Activated CD8-positive, alpha-beta T cell treated with anti-CD3 and anti-CD28 coated beads for 36 hours (primary cell): Measurements from ENCODE around the gene CEBPB. TPM values are rescaled to one million over a fixed set of nuclear protein-coding genes. Genes with fewer than 3 reads are reported as not detected.

ENCODE experiments used
- ATAC-seq: fragments of 200-7000 bp; cut with Tn5 transposase; one replicate; pipeline ENCODE4 v1.10.0; 2021; ENCODE audit warnings: mild to moderate bottlenecking, moderate library complexity
- CTCF ChIA-PET: fragments of 350-600 bp; sonication (Branson Sonifier 250); formaldehyde crosslinking; loops from one replicate; lab custom pipeline; 2021; ENCODE audit warnings: antibody characterized with exemption; lab: Charles Lee
- POLR2A ChIA-PET: fragments of 350-600 bp; sonication (Branson Sonifier 250); formaldehyde crosslinking; loops from one replicate; lab custom pipeline; 2021; ENCODE audit warnings: antibody characterized with exemption; lab: Charles Lee
- DNase-seq: peaks from one replicate; pipeline ENCODE4 v3.0.0-alpha.2; 2020
- H3K27ac Mint-ChIP-seq: one replicate; pipeline ENCODE4 v1.8.0; 2021; ENCODE audit warnings: mild to moderate bottlenecking, mixed read lengths
- H3K27me3 Mint-ChIP-seq: one replicate; pipeline ENCODE4 v1.8.0; 2021; ENCODE audit warnings: mixed read lengths
- H3K36me3 Mint-ChIP-seq: one replicate; pipeline ENCODE4 v1.8.0; 2021; ENCODE audit warnings: low read depth, mixed read lengths
- H3K4me1 Mint-ChIP-seq: one replicate; pipeline ENCODE4 v1.8.0; 2021; ENCODE audit warnings: low read depth, mixed read lengths
- H3K4me3 Mint-ChIP-seq: one replicate; pipeline ENCODE4 v1.8.0; 2021; ENCODE audit warnings: mild to moderate bottlenecking, moderate library complexity, mixed read lengths
- H3K9me3 Mint-ChIP-seq: one replicate; pipeline ENCODE4 v1.8.0; 2021; ENCODE audit warnings: mixed read lengths
- intact Hi-C: fragments of 100-400 bp; cut with micrococcal nuclease; formaldehyde crosslinking; loops from one replicate; pipeline ENCODE4 v1.10.0; 2022
- total RNA-seq, 2 experiments: library from RNA; stranded (reverse); gene quantifications; one replicate each; pipeline ENCODE4 v1.2.3, GENCODE V29; 2021
- TF ChIP-seq, protein P1 (sequence below): fragments of 200-600 bp; IDR thresholded peaks from one replicate; pipeline ENCODE4 v1.8.0; 2022; ENCODE audit warnings: antibody characterized with exemption, mild to moderate bottlenecking

Gene CEBPB
- total RNA-seq, 2 experiments from 2014 or later, result 27.2 to 28.4 TPM

DNA sequence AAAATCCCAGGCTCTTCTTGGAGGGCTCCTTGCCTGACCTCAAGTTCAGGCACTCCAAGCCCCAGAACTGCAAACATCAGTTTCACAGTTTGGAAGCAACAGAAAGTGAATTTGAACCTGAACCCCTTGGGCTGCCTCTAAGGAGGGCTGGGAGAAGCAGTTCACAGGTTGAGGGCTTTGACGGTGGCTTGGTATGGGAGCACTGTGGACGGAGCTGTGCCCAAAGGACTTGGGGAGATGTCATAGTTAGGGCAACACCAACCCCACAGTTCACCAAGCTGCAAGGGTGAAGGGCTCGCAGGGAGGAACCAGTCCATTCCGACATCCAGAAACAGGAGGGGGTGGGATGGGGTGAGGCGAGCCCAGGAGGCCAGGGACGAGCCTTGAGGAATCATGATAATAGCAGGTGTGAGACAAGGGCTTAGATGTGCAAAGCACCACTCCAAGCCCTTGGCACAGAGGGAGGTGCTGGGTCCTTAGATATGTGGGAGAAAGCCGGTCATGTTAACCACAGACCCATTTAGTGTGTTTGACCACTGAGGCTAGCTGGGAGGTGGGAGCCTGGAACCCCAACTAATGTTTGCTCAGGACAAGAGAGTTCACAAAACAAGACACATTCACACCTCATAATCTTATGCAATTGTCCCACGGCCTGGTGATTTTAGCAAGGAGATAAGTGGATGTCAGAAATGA lies 4.3 kb downstream of the CEBPB start:
- no peak for ATAC-seq
- Mint-ChIP-seq H3K27ac (peak overlapping the region; percentile 21), H3K9me3 (no peaks in the 10 kb centered on the region), H3K36me3 (peaks cover 26% of the 10 kb centered on the region), H3K4me3 (no peak overlapping the region), H3K4me1 (peaks cover 17% of the 10 kb centered on the region), H3K27me3 (no peaks in the 10 kb centered on the region)
- POLR2A ChIA-PET, result interaction anchor here (1.5 kb wide), 1 partner anchor 13 kb away, joined by 3 read pairs; no protein-coding TSS in a partner anchor
- TF ChIP-seq, protein P1, sequence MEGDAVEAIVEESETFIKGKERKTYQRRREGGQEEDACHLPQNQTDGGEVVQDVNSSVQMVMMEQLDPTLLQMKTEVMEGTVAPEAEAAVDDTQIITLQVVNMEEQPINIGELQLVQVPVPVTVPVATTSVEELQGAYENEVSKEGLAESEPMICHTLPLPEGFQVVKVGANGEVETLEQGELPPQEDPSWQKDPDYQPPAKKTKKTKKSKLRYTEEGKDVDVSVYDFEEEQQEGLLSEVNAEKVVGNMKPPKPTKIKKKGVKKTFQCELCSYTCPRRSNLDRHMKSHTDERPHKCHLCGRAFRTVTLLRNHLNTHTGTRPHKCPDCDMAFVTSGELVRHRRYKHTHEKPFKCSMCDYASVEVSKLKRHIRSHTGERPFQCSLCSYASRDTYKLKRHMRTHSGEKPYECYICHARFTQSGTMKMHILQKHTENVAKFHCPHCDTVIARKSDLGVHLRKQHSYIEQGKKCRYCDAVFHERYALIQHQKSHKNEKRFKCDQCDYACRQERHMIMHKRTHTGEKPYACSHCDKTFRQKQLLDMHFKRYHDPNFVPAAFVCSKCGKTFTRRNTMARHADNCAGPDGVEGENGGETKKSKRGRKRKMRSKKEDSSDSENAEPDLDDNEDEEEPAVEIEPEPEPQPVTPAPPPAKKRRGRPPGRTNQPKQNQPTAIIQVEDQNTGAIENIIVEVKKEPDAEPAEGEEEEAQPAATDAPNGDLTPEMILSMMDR, result no peak
- intact Hi-C loops, result loop anchor here (5.0 kb wide), 1 partner anchor 147 kb away; no protein-coding TSS in a partner anchor
- DNase-seq, result no peak
- CTCF ChIA-PET, result no interaction called here

DNA sequence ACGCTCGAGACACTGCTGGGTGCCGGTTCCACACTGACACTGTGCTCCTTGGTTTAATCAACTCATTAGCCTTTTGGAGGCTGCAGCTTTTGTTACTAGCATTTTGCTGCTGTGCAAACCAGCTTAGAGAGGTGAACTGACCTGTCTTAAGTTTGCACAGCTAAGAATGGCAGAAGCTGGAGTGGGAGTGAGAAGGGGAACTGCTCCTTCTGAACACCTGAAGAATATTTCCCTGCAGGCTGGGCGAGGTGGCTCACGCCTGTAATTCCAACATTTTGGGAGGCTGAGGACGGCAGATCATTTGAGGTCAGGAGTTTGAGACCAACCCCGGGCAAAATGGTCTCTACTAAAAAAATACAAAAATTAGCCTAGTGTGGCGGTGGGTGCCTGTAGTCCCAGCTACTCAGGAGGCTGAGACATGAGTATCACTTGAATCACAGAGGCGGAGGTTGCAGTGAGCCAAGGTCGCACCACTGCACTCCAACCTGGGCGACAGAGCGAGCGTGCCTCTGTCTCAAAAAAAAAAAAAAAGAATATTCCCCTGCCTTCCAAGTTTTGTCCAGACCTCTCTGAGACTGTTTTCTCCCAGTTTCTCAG lies 5.0 kb downstream of the CEBPB start:
- TF ChIP-seq, protein P1, result no peak
- H3K27ac Mint-ChIP-seq, result no peak overlapping the region
- intact Hi-C loops, result no loop called here
- peaks cover 26% of the 10 kb centered on the region for H3K36me3 Mint-ChIP-seq
- POLR2A ChIA-PET, result interaction anchor here (1.5 kb wide), 1 partner anchor 12 kb away, joined by 3 read pairs; no protein-coding TSS in a partner anchor
- no peaks in the 10 kb centered on the region for H3K9me3 Mint-ChIP-seq
- no peak for ATAC-seq
- CTCF ChIA-PET, result no interaction called here
- H3K27me3 Mint-ChIP-seq, result no peaks in the 10 kb centered on the region
- peaks cover 17% of the 10 kb centered on the region for H3K4me1 Mint-ChIP-seq
- no peak overlapping the region for H3K4me3 Mint-ChIP-seq
- DNase-seq, result no peak

DNA sequence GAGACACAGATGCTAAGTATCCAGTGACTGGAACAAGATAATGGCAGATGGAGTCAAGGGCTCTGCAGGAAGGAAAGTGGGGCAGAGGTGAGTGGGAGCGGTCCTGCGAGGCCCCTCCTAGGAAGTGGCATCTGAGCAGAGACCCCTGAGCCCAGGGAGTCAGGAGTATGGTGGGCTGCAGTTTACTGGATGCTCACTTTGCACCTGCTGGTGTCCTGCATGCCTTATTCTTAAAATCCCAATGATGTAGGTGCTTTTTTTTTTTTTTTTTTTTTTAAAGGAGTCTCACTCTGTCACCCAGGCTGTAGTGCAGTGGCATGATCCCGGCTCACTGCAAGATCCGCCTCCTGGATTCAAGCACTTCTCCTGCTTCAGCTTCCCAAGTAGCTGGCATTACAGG lies 5.6 kb downstream of the CEBPB start:
- intact Hi-C loops, result no loop called here
- DNase-seq (no peak), ATAC-seq (no peak)
- TF ChIP-seq, protein P1, result no peak
- H3K36me3 Mint-ChIP-seq, result peaks cover 26% of the 10 kb centered on the region
- H3K27me3 Mint-ChIP-seq, result no peaks in the 10 kb centered on the region
- H3K4me1 Mint-ChIP-seq, result peaks cover 17% of the 10 kb centered on the region
- no peaks in the 10 kb centered on the region for H3K9me3 Mint-ChIP-seq
- POLR2A ChIA-PET, result interaction anchor here (1.5 kb wide), 1 partner anchor 11 kb away, joined by 3 read pairs; no protein-coding TSS in a partner anchor
- no peak overlapping the region for H3K27ac Mint-ChIP-seq
- CTCF ChIA-PET, result no interaction called here
- no peak overlapping the region for H3K4me3 Mint-ChIP-seq

DNA sequence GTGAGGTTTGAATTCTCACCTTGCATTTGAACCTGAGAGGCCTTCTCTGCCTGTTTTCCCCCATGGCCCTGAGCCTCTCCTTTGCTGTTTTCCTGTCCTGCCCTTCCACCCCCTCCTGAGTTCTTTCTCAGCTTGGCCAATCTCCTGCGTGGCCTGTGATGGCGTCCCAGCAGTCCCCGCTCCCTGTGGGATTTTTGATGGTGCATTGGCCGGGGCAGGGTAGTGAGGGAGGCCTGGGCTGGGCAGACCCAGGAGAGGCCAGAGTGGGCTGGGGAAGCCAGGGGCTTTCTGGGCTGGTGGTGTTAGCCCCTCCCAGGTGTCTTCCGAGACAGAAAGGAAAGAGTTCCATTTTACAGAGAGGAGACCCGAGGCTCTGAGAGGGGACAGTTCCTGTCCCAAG lies 6.3 kb downstream of the CEBPB start:
- H3K4me3 Mint-ChIP-seq, result no peak overlapping the region
- peaks cover 26% of the 10 kb centered on the region for H3K36me3 Mint-ChIP-seq
- ATAC-seq, result no peak
- H3K4me1 Mint-ChIP-seq, result peaks cover 17% of the 10 kb centered on the region
- POLR2A ChIA-PET, result interaction anchor here (1.5 kb wide), 1 partner anchor 11 kb away, joined by 3 read pairs; no protein-coding TSS in a partner anchor
- H3K9me3 Mint-ChIP-seq, result no peaks in the 10 kb centered on the region
- TF ChIP-seq, protein P1, result no peak
- CTCF ChIA-PET, result no interaction called here
- no peak for DNase-seq
- H3K27ac Mint-ChIP-seq, result no peak overlapping the region
- no peaks in the 10 kb centered on the region for H3K27me3 Mint-ChIP-seq
- intact Hi-C loops, result no loop called here
